Endothelial cell of umbilical vein (primary cell): Measurements from ENCODE around the gene USP49. TPM values are rescaled to one million over a fixed set of nuclear protein-coding genes. Genes with fewer than 3 reads are reported as not detected.

ENCODE experiments used
- BruUV-seq: library from RNA; stranded (reverse); fragments of 400-500 nt; replicated peaks from 2 replicates; lab custom pipeline; 2021; lab: Mats Ljungman, UMichigan
- CTCF ChIA-PET: fragments of 300-600, 350-600 bp; sonication (Branson Sonifier 250); formaldehyde crosslinking; loops from one replicate; lab custom pipeline; 2021; ENCODE audit warnings: antibody characterized with exemption, inconsistent platforms; lab: Charles Lee
- POLR2A ChIA-PET: fragments of 300-600, 350-600 bp; sonication (Branson Sonifier 250); formaldehyde crosslinking; loops from one replicate; lab custom pipeline; 2021; ENCODE audit warnings: antibody characterized with exemption, inconsistent platforms; lab: Charles Lee
- DNase-seq: peaks from one replicate; pipeline ENCODE4 v3.0.0-alpha.2; 2011; ENCODE audit warnings: low read depth, low spot score
- FAIRE-seq: peaks from 2 replicates; lab custom pipeline; 2011; peaks lifted over from hg19 to GRCh38; lab: Jason Lieb, UNC
- H2AFZ ChIP-seq: 2 replicates; pipeline ENCODE4 v1.6.0; 2012; ENCODE audit warnings: low read depth, low read length, control low read depth, inconsistent platforms
- H3K27ac ChIP-seq: 2 replicates; pipeline ENCODE4 v1.5.1; 2011; ENCODE audit warnings: low read depth, mild to moderate bottlenecking, control low read depth, low read length, moderate library complexity; ENCODE audit not compliant: insufficient read depth
- H3K27me3 ChIP-seq, 2 experiments: 2 replicates each; pipeline versions ENCODE4 v1.6.0 to v1.6.1; 2011; ENCODE audit warnings: low read length in 2 of 2, mixed read lengths in 1 of 2; ENCODE audit not compliant: control insufficient read depth in 2 of 2, insufficient read depth in 2 of 2
- H3K36me3 ChIP-seq, 2 experiments: 2 replicates in 1 of 2; 3 replicates in 1 of 2; pipeline ENCODE4 v1.5.1; 2011; ENCODE audit warnings: low read length in 2 of 2, mild to moderate bottlenecking in 1 of 2, moderate library complexity in 1 of 2; ENCODE audit not compliant: control insufficient read depth in 2 of 2, insufficient read depth in 2 of 2; ENCODE audit errors: extremely low read depth in 1 of 2
- H3K4me1 ChIP-seq: 3 replicates; pipeline ENCODE4 v1.5.1; 2011; ENCODE audit warnings: mild to moderate bottlenecking, low read length; ENCODE audit not compliant: control insufficient read depth, insufficient read depth; ENCODE audit errors: extremely low read depth
- H3K4me2 ChIP-seq: 2 replicates; pipeline ENCODE4 v1.6.1; 2011; ENCODE audit warnings: low read length, control low read depth, mixed read lengths; ENCODE audit not compliant: insufficient read depth
- H3K4me3 ChIP-seq, 3 experiments: fragments of 200-600 bp in 1 of 3; sonication (generic), shearing (Covaris generic) in 1 of 3; replicated peaks in 1 of 3; 2 replicates each; pipeline ENCODE4 v1.5.1; 2011 to 2016; ENCODE audit warnings: control low read depth in 3 of 3, low read length in 3 of 3, mild to moderate bottlenecking in 2 of 3, inconsistent platforms in 1 of 3, low read depth in 1 of 3, moderate library complexity in 1 of 3; ENCODE audit not compliant: insufficient read depth in 1 of 3
- H3K79me2 ChIP-seq: 2 replicates; pipeline ENCODE4 v1.6.0; 2012; ENCODE audit warnings: low read length, inconsistent platforms; ENCODE audit not compliant: control insufficient read depth, insufficient read depth
- H3K9ac ChIP-seq: replicated peaks from 2 replicates; pipeline ENCODE3; 2011; ENCODE audit warnings: low read length, control low read depth; ENCODE audit not compliant: insufficient read depth; ENCODE audit errors: extremely low read depth
- H3K9me1 ChIP-seq: replicated peaks from 3 replicates; pipeline ENCODE4 v1.6.0; 2011; ENCODE audit warnings: mild to moderate bottlenecking, low read length; ENCODE audit not compliant: control insufficient read depth, insufficient read depth; ENCODE audit errors: extremely low read depth
- H3K9me3 ChIP-seq: replicated peaks from 2 replicates; pipeline ENCODE4 v1.5.1; 2012; ENCODE audit warnings: low read length, inconsistent platforms; ENCODE audit not compliant: control insufficient read depth, insufficient read depth
- H4K20me1 ChIP-seq: replicated peaks from 2 replicates; pipeline ENCODE3; 2011; ENCODE audit warnings: mild to moderate bottlenecking, low read length; ENCODE audit not compliant: control insufficient read depth, insufficient read depth; ENCODE audit errors: extremely low read depth
- EZH2 ChIP-seq: IDR thresholded peaks from 2 replicates; pipeline ENCODE4 v1.6.1; 2012; ENCODE audit warnings: borderline replicate concordance, low read depth, mild to moderate bottlenecking, moderate library complexity, low read length, inconsistent platforms; ENCODE audit not compliant: severe bottlenecking
- FOS ChIP-seq: IDR thresholded peaks from 2 replicates; pipeline ENCODE4 v1.6.1; 2011; ENCODE audit warnings: mild to moderate bottlenecking, low read length, moderate library complexity, borderline replicate concordance; ENCODE audit not compliant: insufficient read depth
- GATA2 ChIP-seq: IDR thresholded peaks from 2 replicates; pipeline ENCODE4 v1.7.0; 2011; ENCODE audit warnings: low read depth, mild to moderate bottlenecking, moderate library complexity, mixed read lengths, low read length; ENCODE audit not compliant: insufficient read length, insufficient read depth
- JUN ChIP-seq: IDR thresholded peaks from 2 replicates; pipeline ENCODE4 v1.6.1; 2011; ENCODE audit warnings: borderline replicate concordance, low read depth; ENCODE audit not compliant: insufficient read length, insufficient read depth
- MYC ChIP-seq: IDR thresholded peaks from one replicate; pipeline ENCODE4 v1.6.1; 2011; ENCODE audit warnings: mild to moderate bottlenecking, low read depth, low read length
- POLR2A ChIP-seq: IDR thresholded peaks from 2 replicates; pipeline ENCODE4 v1.6.1; 2012; ENCODE audit warnings: low read depth, mild to moderate bottlenecking, control low read depth, low read length
- POLR2AphosphoS5 ChIP-seq: IDR thresholded peaks from 2 replicates; pipeline ENCODE4 v1.6.1; 2012; ENCODE audit warnings: low read depth, mild to moderate bottlenecking, control low read depth, low read length, moderate library complexity; ENCODE audit not compliant: insufficient read depth
- dilution Hi-C: fragments of 300-500 bp; cut with MboI; formaldehyde crosslinking; loops from one replicate; pipeline ENCODE4 v1.15.0; 2019; ENCODE audit warnings: low sequenced_read_pairs; ENCODE audit not compliant: extremely low pct_ligation_motif_present
- intact Hi-C: fragments of 100-400 bp; cut with micrococcal nuclease; formaldehyde crosslinking; loops from one replicate; pipeline ENCODE4 v1.10.0; 2022
- polyA plus RNA-seq, 4 experiments: library from polyadenylated mRNA; depleted of rRNA in 3 of 4; stranded (reverse) in 3 of 4; unstranded in 1 of 4; fragments of >200 nt; gene quantifications; 2 replicates each; pipeline versions ENCODE4 v1.2.1 to v1.2.3, GENCODE V29; 2011 to 2012; ENCODE audit warnings: missing spikeins in 1 of 4
- total RNA-seq: library from RNA; stranded (reverse); gene quantifications from 2 replicates; pipeline ENCODE4 v1.2.3, GENCODE V29; 2021
- TF ChIP-seq, protein P1 (sequence below), 2 donors: IDR thresholded peaks; 1 replicate in 1 of 2; 2 replicates in 1 of 2; pipeline ENCODE4 v1.5.1; 2011; ENCODE audit warnings: low read length in 2 of 2, mild to moderate bottlenecking in 2 of 2, moderate library complexity in 2 of 2, control low read depth in 1 of 2, inconsistent platforms in 1 of 2, low read depth in 1 of 2; ENCODE audit not compliant: insufficient read depth in 1 of 2; ENCODE audit errors: extremely low read depth in 1 of 2
- TF ChIP-seq, protein P2 (sequence below): IDR thresholded peaks from 2 replicates; pipeline ENCODE4 v1.6.1; 2011; ENCODE audit not compliant: insufficient read depth, insufficient read length

Gene USP49
- total and polyA plus RNA-seq, 2 donors (not counting 3 experiments of a cell fraction or from before 2014, with no cell fraction given): 2.4 to 4.1 TPM

DNA sequence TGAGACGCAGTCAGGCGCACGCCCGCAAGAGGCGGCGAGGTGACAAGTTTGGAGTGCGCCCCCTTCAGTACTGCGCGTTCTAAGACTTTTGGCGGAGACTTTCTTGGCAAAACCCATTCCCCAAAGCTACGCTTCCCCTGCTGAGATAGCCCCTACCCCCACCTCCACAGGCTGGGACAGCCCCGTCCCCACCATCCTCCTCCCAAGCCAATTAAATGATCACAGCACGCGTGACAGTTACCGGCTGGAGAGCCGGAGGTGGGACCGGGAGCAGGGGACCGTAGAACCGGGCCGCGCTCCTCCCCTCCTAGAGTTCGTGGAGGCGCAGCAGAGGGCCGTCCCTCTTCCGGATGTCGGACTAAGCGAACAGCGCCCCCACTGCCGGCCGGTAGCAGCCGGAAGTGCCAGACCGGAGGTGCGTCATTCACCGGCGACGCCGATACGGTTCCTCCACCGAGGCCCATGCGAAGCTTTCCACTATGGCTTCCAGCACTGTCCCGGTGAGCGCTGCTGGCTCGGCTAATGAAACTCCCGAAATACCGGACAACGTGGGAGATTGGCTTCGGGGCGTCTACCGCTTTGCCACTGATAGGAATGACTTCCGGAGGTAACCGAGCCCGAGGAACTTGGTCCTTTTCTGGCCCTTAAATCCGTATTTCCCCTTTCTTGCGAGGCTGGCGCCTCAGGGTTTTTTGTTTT, 107.8 kb downstream of the USP49 start, which contains the start of gene TOMM6:
Gene TOMM6, plus strand, starts transcription at position 476 of the 699 bp plus-strand sequence. Its CDS starts 4 bp downstream, at position 480.
- CTCF ChIA-PET: interaction anchor here (0.6 to 4.5 kb wide), 31 partner anchors 9 to 995 kb away, joined by 3 to 78 read pairs (median 4); partner anchors contain the start of genes BICRAL, BYSL, CCND3 and MED20
- Histone ChIP-seq H4K20me1 (no peaks in the 10 kb centered on the region), H3K9me1 (no peaks in the 10 kb centered on the region), H3K27me3 (no peaks in the 10 kb centered on the region), H3K4me1 (peaks cover 10% of the 10 kb centered on the region), H3K27ac (peak within 1 kb of the TSS; percentile 80), H3K79me2 (peaks cover 17% of the 10 kb centered on the region), H3K9ac (peak within 1 kb of the TSS; percentile 100), H3K36me3 (peaks cover 6 to 8% of the 10 kb centered on the region in 2 experiments), H3K9me3 (no peaks in the 10 kb centered on the region), H2AFZ (peak within 1 kb of the TSS; percentile 71), H3K4me2 (peak within 1 kb of the TSS; percentile 80), H3K4me3 (peak within 1 kb of the TSS; percentile 78 to 97 (median 94))
- BruUV-seq: TSS peak; percentile 54
- peak; percentile 96 for FAIRE-seq
- intact Hi-C loops (loop anchor here (1.0 to 2.0 kb wide), 9 partner anchors 38 to 775 kb away; partner anchors contain the start of genes BYSL, MED20, TFEB and USP49), dilution Hi-C loops (no loop called here)
- peak; percentile 97 for DNase-seq
- TF ChIP-seq GATA2 (no peak), EZH2 (no peak), JUN (peak; percentile 20), POLR2AphosphoS5 (peak; percentile 74), FOS (no peak), POLR2A (peak; percentile 95), MYC (peak; percentile 11)
- TF ChIP-seq, protein P1, sequence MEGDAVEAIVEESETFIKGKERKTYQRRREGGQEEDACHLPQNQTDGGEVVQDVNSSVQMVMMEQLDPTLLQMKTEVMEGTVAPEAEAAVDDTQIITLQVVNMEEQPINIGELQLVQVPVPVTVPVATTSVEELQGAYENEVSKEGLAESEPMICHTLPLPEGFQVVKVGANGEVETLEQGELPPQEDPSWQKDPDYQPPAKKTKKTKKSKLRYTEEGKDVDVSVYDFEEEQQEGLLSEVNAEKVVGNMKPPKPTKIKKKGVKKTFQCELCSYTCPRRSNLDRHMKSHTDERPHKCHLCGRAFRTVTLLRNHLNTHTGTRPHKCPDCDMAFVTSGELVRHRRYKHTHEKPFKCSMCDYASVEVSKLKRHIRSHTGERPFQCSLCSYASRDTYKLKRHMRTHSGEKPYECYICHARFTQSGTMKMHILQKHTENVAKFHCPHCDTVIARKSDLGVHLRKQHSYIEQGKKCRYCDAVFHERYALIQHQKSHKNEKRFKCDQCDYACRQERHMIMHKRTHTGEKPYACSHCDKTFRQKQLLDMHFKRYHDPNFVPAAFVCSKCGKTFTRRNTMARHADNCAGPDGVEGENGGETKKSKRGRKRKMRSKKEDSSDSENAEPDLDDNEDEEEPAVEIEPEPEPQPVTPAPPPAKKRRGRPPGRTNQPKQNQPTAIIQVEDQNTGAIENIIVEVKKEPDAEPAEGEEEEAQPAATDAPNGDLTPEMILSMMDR (IDR thresholded peaks at IDR 0.05; ENCODE audit: extremely low read depth in 1 of 2, insufficient read depth in 1 of 2, low read depth in 1 of 2, low read length in 2 of 2): peak; percentile 83 to 84
- TF ChIP-seq, protein P2, sequence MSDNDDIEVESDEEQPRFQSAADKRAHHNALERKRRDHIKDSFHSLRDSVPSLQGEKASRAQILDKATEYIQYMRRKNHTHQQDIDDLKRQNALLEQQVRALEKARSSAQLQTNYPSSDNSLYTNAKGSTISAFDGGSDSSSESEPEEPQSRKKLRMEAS: peak; percentile 64
- POLR2A ChIA-PET: interaction anchor here (1.5 to 2.4 kb wide), 3 partner anchors 11 to 153 kb away, joined by 3 to 7 read pairs (median 4); partner anchors contain the start of genes BYSL and MED20
